GM13977 (cell line): ENCODE measurements around the gene NDUFAF2.
"Not testable (repeated sequence)": the region's sequence is repeated elsewhere in the genome, so short reads cannot be mapped to it uniquely, and the experiment has no call there.

Experiments
- DNase-seq: peaks from one replicate; pipeline ENCODE4 v3.0.0; 2012; ENCODE audit warnings: low spot score
- in situ Hi-C: fragments of 300-500 bp; cut with MboI; formaldehyde crosslinking; loops from one replicate; pipeline ENCODE4 v1.12.0; 2022; ENCODE audit warnings: low sequenced_read_pairs, low pct_unique_long_range_greater_than_20kb, mixed read lengths, inconsistent platforms; ENCODE audit not compliant: unreplicated experiment
- TF ChIP-seq, protein P1 (sequence below): IDR thresholded peaks from 2 replicates; pipeline ENCODE4 v1.5.1; 2012; ENCODE audit warnings: mild to moderate bottlenecking, control low read depth; ENCODE audit not compliant: insufficient read depth; ENCODE audit errors: extremely low read depth, missing control alignments

NDUFAF2 gene

DNA sequence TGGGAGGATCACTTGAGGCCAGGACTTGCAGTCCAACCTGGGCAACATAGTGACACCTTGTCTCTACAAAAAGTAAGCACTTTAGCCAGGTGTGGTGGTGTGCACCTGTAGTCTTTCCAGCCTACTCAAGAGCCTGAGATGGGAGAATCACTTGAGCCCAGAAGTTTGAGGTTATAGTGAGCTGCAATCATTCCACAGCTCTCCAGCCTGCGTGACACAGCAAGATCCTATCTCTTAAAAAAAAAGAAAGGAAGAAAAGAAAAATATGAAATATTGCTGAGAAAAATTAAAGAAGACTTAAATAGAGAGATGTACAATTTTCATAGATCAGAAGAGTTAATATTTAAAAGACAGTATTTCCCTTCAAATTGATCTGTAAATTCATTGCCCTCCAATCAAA, 140.9 kb downstream of the NDUFAF2 start:
- in situ Hi-C loops, result no loop called here
- no peak for DNase-seq
- TF ChIP-seq, protein P1, sequence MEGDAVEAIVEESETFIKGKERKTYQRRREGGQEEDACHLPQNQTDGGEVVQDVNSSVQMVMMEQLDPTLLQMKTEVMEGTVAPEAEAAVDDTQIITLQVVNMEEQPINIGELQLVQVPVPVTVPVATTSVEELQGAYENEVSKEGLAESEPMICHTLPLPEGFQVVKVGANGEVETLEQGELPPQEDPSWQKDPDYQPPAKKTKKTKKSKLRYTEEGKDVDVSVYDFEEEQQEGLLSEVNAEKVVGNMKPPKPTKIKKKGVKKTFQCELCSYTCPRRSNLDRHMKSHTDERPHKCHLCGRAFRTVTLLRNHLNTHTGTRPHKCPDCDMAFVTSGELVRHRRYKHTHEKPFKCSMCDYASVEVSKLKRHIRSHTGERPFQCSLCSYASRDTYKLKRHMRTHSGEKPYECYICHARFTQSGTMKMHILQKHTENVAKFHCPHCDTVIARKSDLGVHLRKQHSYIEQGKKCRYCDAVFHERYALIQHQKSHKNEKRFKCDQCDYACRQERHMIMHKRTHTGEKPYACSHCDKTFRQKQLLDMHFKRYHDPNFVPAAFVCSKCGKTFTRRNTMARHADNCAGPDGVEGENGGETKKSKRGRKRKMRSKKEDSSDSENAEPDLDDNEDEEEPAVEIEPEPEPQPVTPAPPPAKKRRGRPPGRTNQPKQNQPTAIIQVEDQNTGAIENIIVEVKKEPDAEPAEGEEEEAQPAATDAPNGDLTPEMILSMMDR, result no peak

DNA sequence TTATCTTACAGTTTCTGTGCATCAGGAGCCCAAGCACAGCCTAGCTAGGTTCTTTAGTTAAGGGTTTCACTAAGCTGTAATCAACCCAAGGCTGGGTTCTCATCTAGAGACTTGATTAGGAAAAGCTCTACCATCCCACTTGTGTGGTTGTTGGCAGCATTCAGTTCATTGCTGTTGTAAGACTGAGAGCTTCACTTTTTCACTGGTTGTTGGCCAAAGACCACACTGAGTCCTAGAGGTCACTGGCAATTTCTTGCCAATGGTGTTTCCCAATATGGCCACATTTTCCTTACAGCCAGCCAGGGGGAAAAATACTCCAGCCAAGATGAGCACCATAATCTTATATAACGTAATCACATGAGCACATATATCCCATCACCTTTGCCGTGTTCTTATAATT, 142.9 kb downstream of the NDUFAF2 start:
- TF ChIP-seq, protein P1, result no peak
- in situ Hi-C loops, result no loop called here

DNA sequence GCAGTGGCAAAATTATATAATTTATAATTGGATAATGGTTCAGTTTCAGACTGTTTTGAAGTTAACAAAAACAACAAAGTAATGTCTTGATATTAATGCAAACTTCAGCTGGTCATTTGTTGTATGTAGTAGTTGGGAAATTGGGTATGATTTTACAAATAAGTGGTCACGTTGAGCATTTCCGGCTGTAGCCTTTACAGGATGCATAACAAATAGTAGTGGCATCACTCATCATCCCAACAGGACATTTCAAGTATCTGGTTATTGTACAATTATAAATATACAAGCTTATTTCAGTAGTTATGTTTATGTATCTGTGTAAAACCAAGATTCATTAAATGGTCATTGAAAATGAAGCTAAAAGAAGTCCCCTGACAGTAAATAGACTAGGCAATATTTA, 144.3 kb downstream of the NDUFAF2 start:
- no peak for DNase-seq
- TF ChIP-seq, protein P1, result no peak
- in situ Hi-C loops, result no loop called here

More for the DNA sequence above, 142.9 kb downstream of the NDUFAF2 start:
- DNase-seq, result no peak

DNA sequence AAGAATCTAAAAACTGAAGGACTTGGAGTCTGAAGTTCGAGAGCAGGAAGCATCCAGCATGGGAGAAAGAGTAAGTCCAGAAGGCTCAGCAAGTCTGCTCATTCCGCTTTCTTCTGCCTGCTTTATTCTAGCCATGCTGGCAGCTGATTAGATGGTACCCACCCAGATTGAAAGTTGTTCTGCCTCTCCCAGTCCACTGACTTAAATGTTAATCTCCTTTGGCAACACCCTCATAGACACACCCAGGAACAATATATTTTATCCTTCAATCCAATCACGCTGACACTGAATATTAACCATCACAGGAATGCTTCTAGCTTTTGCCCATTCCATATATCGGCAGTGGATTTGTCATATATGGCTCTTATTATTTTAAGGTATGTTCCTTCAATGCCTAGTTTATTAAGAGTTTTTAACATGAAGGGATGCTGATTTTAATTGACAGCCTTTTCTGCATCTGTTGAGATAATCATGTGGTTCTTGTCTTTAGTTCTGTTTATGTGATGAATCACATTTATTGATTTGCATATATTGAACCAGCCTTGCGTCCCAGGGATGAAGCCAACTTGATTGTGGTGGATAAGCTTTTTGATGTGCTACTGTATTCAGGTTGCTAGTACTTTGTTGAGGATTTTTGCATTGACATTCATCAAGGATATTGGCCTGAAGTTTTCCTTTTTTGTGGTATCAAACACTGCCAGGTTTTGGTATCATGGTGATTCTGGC, 148.2 kb downstream of the NDUFAF2 start:
- DNase-seq, in situ Hi-C loops: not testable (repeated sequence)

DNA sequence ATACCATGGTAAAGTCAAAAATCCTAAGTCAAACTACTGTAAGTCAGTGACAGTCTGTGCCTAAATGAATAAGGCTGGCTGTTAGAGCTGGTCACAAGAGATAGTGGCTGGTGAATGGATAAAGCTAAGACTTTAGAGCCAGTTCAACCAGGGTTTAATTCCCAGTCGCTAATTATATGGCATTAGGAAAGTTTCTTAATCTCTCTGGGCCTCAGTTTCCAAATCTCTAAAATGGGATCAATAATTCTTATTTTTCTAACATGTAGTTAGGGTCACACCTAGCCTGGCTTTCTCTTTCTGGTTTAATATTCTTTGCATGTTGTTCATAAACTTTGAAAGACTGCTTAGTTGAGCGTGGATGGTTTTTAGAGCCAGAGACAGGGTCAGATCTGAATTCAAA, 152.5 kb downstream of the NDUFAF2 start:
- TF ChIP-seq, protein P1, result no peak
- in situ Hi-C loops, result no loop called here
- DNase-seq, result no peak

DNA sequence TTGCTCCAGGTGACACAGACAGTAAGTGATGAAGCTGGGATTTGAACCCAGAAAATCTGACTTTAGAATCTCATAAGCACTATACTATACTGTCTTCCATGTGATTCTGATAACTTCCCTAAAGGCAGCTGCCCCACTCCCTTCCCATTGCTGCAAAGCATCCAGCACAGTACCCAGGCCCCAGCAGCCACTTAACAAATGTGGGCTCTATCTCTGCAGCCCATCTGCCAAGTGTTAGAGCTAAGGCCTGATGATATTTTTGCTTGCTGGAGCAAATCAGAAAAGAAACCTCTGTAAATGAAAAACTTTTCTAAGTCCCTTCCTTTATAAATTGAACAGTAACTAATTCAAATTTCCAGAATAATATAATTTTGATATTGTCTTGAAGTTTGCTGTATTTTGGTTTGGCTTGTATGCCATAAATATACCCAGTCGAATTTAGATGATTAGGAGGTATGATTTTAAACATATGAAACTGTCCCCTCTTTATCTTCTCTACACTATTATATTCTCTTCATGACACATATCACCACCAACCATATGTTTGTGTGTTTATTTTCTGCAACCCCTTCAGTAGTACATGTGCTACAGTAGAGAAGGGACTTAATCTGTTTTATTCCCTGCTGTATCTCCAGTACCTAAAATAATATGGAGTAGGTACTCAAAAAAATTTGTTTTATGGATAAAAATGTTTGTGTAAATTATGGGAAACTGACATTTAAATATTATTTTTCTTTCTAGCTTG, 153.4 kb downstream of the NDUFAF2 start:
- in situ Hi-C loops, result no loop called here
- TF ChIP-seq, protein P1, result no peak
- DNase-seq, result no peak

DNA sequence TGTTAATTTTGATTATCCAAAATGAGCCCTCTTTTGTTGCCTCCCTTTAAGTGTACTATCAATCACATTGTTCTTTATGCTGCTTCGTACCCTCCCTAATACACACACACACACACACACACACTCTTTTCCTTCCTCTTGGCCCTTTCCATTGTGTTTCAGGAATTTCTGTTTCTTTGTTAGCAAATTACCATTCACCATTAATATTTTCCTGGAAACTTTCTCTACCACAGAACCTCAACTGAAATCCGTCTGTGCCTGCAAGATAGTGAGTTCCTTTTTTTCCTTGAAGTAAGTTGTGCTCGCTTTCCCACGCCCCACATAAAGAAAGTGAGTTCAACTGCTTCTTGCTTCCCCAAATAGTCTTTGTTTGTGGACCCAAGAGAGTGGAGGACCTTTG, 155.4 kb downstream of the NDUFAF2 start:
- TF ChIP-seq, protein P1, result no peak
- DNase-seq, result no peak
- in situ Hi-C loops, result no loop called here
